ENCODE measurements around the gene S100PBP. TPM values are rescaled to one million over a fixed set of nuclear protein-coding genes. Genes with fewer than 3 reads are reported as not detected.

Gene S100PBP
- total RNA-seq, 2 donors from 2014 or later = 5.7 to 10.8 TPM

- DNase-seq (ENCODE audit: low spot score) = no peak
- no peaks in the 10 kb centered on the region for H3K9me3 ChIP-seq
- H3K4me3 ChIP-seq = no peak overlapping the region
- peaks cover 0 to 19% of the 10 kb centered on the region in 2 donors for H3K27me3 ChIP-seq
- H3K4me1 ChIP-seq = peaks cover 0 to 31% of the 10 kb centered on the region in 2 donors
- H3K36me3 ChIP-seq = no peaks in the 10 kb centered on the region
- TF ChIP-seq CTCF (IDR thresholded peaks at IDR 0.05) = no peak
- H3K27ac ChIP-seq = no peak overlapping the region
Measured at GRCh38 chr1:32883338-32884031, 66.0 kb downstream of the S100PBP start.

- Histone ChIP-seq H3K27ac (no peak overlapping the region), H3K4me1 (peaks cover 0 to 26% of the 10 kb centered on the region in 2 donors), H3K9me3 (no peaks in the 10 kb centered on the region), H3K27me3 (peaks cover 0 to 19% of the 10 kb centered on the region in 2 donors), H3K4me3 (no peak overlapping the region), H3K36me3 (no peaks in the 10 kb centered on the region)
- no peak for DNase-seq (ENCODE audit: low spot score)
- no peak for TF ChIP-seq CTCF (IDR thresholded peaks at IDR 0.05)
Measured at GRCh38 chr1:32884032-32884372, 66.5 kb downstream of the S100PBP start.

GRCh38 chr1:32884726-32885125 lies 67.3 kb downstream of the S100PBP start:
- no peak for DNase-seq (ENCODE audit: low spot score)
- no peaks in the 10 kb centered on the region for H3K9me3 ChIP-seq
- peaks cover 0 to 19% of the 10 kb centered on the region in 2 donors for H3K27me3 ChIP-seq
- H3K36me3 ChIP-seq = no peaks in the 10 kb centered on the region
- no peak overlapping the region for H3K27ac ChIP-seq
- H3K4me3 ChIP-seq = no peak overlapping the region
- peaks cover 0 to 26% of the 10 kb centered on the region in 2 donors for H3K4me1 ChIP-seq
- no peak for TF ChIP-seq CTCF (IDR thresholded peaks at IDR 0.05)

GRCh38 chr1:32885676-32886003 lies 68.2 kb downstream of the S100PBP start:
- H3K9me3 ChIP-seq = no peaks in the 10 kb centered on the region
- H3K36me3 ChIP-seq = no peaks in the 10 kb centered on the region
- H3K27ac ChIP-seq = no peak overlapping the region
- TF ChIP-seq CTCF (IDR thresholded peaks at IDR 0.05) = no peak
- H3K4me3 ChIP-seq = no peak overlapping the region
- peaks cover 0 to 19% of the 10 kb centered on the region in 2 donors for H3K27me3 ChIP-seq
- peaks cover 0 to 26% of the 10 kb centered on the region in 2 donors for H3K4me1 ChIP-seq
- no peak for DNase-seq (ENCODE audit: low spot score)

GRCh38 chr1:32886004-32886827 lies 68.8 kb downstream of the S100PBP start, which contains the start of gene HPCA:
Gene HPCA (plus strand): TSS chr1:32886491. CDS start chr1:32888899, 2,408 bp downstream.
- H3K36me3 ChIP-seq = no peaks in the 10 kb centered on the region

More at GRCh38 chr1:32886004-32886827, 68.8 kb downstream of the S100PBP start, which contains the start of gene HPCA:
- H3K9me3 ChIP-seq = no peaks in the 10 kb centered on the region
- peaks cover 0 to 23% of the 10 kb centered on the region in 2 donors for H3K4me1 ChIP-seq
- no peak within 1 kb of the TSS for H3K27ac ChIP-seq
- peak; percentile 38 to 71 for TF ChIP-seq CTCF (IDR thresholded peaks at IDR 0.05)
- peak within 1 kb of the TSS in 1 of 2 donors; percentile 39 for H3K4me3 ChIP-seq
- H3K27me3 ChIP-seq = peaks cover 0 to 19% of the 10 kb centered on the region in 2 donors
- no peak for DNase-seq (ENCODE audit: low spot score)
